GM10248 (cell line): Measurements from ENCODE around the gene HLA-B.

Experiments used
- CTCF ChIA-PET: fragments of 300-600 bp; sonication (Branson Sonifier 250); formaldehyde crosslinking; extraction: SDS; loops from one replicate; lab custom pipeline; 2021; ENCODE audit warnings: antibody characterized with exemption; lab: Yijun Ruan, JAX
- POLR2A ChIA-PET: fragments of 350-650 bp; sonication (Branson Sonifier 250); formaldehyde crosslinking; extraction: SDS; loops from one replicate; lab custom pipeline; 2020; ENCODE audit warnings: antibody characterized with exemption; lab: Yijun Ruan, JAX
- DNase-seq: peaks from one replicate; pipeline ENCODE4 v3.0.0; 2012; ENCODE audit errors: extremely low spot score
- CTCF ChIP-seq: IDR thresholded peaks from 2 replicates; pipeline ENCODE4 v1.5.1; 2012; ENCODE audit warnings: mild to moderate bottlenecking, low read depth; ENCODE audit errors: extremely low read depth, missing control alignments, control extremely low read depth

Gene HLA-B

GRCh38 chr6:31351401-31352309 lies 5.3 kb downstream of the HLA-B start:
- POLR2A ChIA-PET, result interaction anchor here (0.6 to 1.6 kb wide), 6 partner anchors 43 to 611 kb away, joined by 3 to 20 read pairs (median 3); no protein-coding TSS in a partner anchor
- no peak for DNase-seq
- TF ChIP-seq CTCF, result no peak
- CTCF ChIA-PET, result no interaction called here

GRCh38 chr6:31351033-31351380 lies 6.0 kb downstream of the HLA-B start:
- ChIA-PET POLR2A (interaction anchor here (0.6 to 1.6 kb wide), 6 partner anchors 16 to 610 kb away, joined by 3 to 20 read pairs (median 4); no protein-coding TSS in a partner anchor), CTCF (interaction anchor here (3.0 kb wide), 1 partner anchor 154 kb away, joined by 7 read pairs; no protein-coding TSS in a partner anchor)
- no peak for DNase-seq
- no peak for TF ChIP-seq CTCF

DNA sequence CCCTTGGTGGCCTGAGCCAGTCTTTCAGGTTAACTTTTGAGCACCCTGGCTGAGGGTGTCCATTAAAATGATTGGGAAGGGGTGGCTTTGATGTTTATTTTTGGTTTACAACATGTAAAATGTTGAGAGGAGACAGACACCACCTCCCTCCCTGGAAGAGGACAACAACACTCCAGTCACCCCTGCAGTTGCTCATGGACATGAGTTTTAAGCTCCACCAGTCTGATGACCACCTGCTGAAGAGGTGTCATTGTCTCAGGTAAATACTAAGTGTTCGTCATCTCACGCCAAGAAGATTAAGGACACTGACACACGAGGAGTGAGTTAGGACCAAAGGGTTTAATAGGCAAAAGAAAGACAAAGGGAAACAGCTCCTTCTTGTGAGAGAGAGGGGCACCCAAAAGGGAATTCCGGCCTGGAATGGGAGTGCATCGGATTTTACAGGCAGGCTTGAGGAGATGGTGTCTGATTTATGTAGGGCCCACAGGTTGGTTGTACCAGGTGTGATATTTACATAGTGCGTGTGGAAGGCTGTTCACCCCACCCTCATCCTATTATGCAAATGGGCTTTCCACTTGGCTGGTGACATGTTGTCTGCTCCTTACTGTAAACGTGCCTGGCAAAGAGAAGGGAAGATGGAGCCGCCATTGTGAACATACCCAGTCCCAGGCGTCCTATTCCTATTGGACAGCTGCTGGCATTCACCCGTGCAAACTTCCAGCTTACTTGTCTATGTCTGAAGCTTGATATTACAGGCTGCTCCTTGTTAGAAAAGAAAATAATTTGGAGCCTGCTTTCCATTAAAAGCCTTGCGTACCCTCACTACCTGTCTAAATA lies 6.6 kb downstream of the HLA-B start:
- ChIA-PET POLR2A (interaction anchor here (0.6 to 1.1 kb wide), 6 partner anchors 17 to 610 kb away, joined by 3 to 5 read pairs (median 4); no protein-coding TSS in a partner anchor), CTCF (interaction anchor here (1.2 to 3.0 kb wide), 2 partner anchors 16 to 153 kb away, joined by 4 to 7 read pairs; no protein-coding TSS in a partner anchor)
- DNase-seq, result no peak
- no peak for TF ChIP-seq CTCF

DNA sequence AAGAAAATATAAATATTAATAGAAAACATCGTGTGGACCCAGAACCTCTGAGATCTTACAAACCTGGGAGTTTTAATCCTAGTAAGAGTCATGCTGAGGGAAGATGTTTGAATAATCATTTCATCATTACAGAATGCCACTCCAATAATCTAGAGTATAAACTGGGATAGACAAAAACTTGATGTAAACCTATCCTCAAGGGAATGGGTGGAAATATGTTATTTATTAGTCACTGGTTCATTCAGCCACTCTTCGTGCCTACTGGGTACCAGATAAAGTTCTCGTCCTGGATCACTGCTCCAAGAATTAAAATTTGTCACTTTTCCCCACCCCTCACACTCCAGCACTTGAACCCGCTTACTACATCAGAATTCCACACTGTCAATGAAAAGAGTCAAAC lies 7.7 kb downstream of the HLA-B start:
- no peak for TF ChIP-seq CTCF
- POLR2A ChIA-PET, result no interaction called here
- CTCF ChIA-PET, result interaction anchor here (1.1 to 3.0 kb wide), 3 partner anchors 12 to 152 kb away, joined by 3 to 7 read pairs (median 4); no protein-coding TSS in a partner anchor
- DNase-seq, result no peak

DNA sequence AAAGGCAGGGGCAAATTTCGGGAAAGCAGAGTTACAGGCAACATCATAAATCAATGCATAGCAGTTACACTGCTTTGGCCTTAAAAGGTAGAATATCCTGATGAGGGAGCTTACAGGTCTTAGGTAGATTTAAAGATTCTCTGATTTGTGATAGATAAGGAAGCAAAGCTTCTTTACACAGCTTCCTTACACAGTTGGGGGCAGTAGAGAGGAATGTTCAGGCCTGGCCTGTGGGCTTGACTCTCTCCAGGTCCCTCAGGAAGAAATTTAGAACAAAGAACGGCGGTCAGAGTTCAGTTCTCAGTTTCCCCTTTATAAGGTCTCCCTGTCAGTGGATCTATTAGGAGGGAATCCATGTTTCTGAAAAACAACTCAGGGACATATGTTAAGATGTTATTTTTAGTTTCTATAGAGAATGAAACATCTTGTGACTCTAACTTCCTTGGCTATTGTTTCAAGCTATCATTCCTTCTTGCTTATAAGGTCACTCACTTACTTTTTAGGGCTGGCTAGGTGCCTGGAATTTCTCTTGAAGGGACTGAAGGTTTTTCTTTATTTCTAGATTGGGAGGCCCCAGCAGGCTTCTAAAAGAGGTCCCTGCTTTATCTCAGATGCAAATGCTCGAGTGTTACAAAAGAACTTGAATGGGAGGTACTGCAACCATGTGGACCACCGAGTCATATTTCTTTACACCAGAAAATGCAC lies 11.8 kb downstream of the HLA-B start:
- TF ChIP-seq CTCF, result no peak
- POLR2A ChIA-PET, result no interaction called here
- no peak for DNase-seq
- CTCF ChIA-PET, result interaction anchor here (1.0 to 1.6 kb wide), 4 partner anchors 21 to 55 kb away, joined by 3 to 5 read pairs (median 4); no protein-coding TSS in a partner anchor

- POLR2A ChIA-PET, result no interaction called here
- no peak for DNase-seq
- TF ChIP-seq CTCF, result no peak
- CTCF ChIA-PET, result no interaction called here
Measured at GRCh38 chr6:31340228-31340627, 16.8 kb downstream of the HLA-B start.
